Measurements from ENCODE around the gene IFNB1.
A peak's percentile ranks its signal among the peaks of the same experiment; 100 is the strongest.

GRCh38 chr9:21070171-21070571 lies 7.6 kb downstream of the IFNB1 start:
- peak in 1 of 3 experiments; percentile 42 for TF ChIP-seq CTCF (IDR thresholded peaks at IDR 0.05)
- TF ChIP-seq POLR2AphosphoS5 (IDR thresholded peaks at IDR 0.05; ENCODE audit: insufficient read depth in 1 of 2, low read depth in 1 of 2): peak in 1 of 2 donors; percentile 85
- no peak for TF ChIP-seq POLR2A (IDR thresholded peaks at IDR 0.05)
